Testis (tissue), 3 donors: ENCODE data around the gene FAAH. TPM values are rescaled to one million over a fixed set of nuclear protein-coding genes. Genes with fewer than 3 reads are reported as not detected.
"Not testable (repeated sequence)": the region's sequence is repeated elsewhere in the genome, so short reads cannot be mapped to it uniquely, and the experiment has no call there.

Source experiments
- DNase-seq: peaks from one replicate; pipeline ENCODE4 v3.0.0-alpha.2; 2019
- H3K27ac ChIP-seq, 2 donors: fragments of 200-600 bp; sonication (generic); one replicate each; pipeline ENCODE4 v1.5.1; 2019
- H3K27me3 ChIP-seq: fragments of 200-600 bp; sonication (generic); one replicate; pipeline ENCODE4 v1.5.1; 2019
- H3K36me3 ChIP-seq: fragments of 200-600 bp; sonication (generic); one replicate; pipeline ENCODE4 v1.5.1; 2017; ENCODE audit warnings: low read depth; ENCODE audit errors: missing control alignments
- H3K4me1 ChIP-seq: fragments of 200-600 bp; sonication (generic); one replicate; pipeline ENCODE4 v1.5.1; 2019
- H3K4me3 ChIP-seq, 2 donors: fragments of 200-600 bp; sonication (generic); one replicate each; pipeline ENCODE4 v1.5.1; 2017 to 2019
- H3K9me3 ChIP-seq: fragments of 200-600 bp; sonication (generic); one replicate; pipeline ENCODE4 v1.5.1; 2017
- CTCF ChIP-seq, 3 experiments: fragments of 450-650 bp in 2 of 3; fragments of 200-600 bp in 1 of 3; sonication (generic) in 1 of 3; IDR thresholded peaks; one replicate each; pipeline ENCODE4 v1.5.1; 2016 to 2019; ENCODE audit warnings: antibody characterized with exemption in 3 of 3, mild to moderate bottlenecking in 2 of 3, moderate library complexity in 1 of 3
- POLR2A ChIP-seq: fragments of 450-650 bp; IDR thresholded peaks from one replicate; pipeline ENCODE4 v1.6.1; 2017; ENCODE audit warnings: antibody characterized with exemption, mild to moderate bottlenecking, moderate library complexity
- WGBS, 2 donors: methylation state at CpG; one replicate each; pipeline ENCODE4 v1.1.5; 2018; 5-methylcytosine and 5-hydroxymethylcytosine counted together
- intact Hi-C: fragments of 100-400 bp; cut with DNase I; formaldehyde crosslinking; loops from one replicate; pipeline ENCODE4 v1.15.1; 2023; ENCODE audit warnings: low total_unique reads
- polyA plus RNA-seq: library from polyadenylated mRNA; stranded (reverse); fragments of 350-450 nt; fragmentation: Illumina TruSeq; extraction: RNeasy Lipid Tissue Mini Kit (QIAGEN cat#74804); gene quantifications from one replicate; pipeline ENCODE4 v1.2.3, GENCODE V29; 2014; ENCODE audit warnings: low read depth, low replicate concordance; ENCODE audit not compliant: insufficient read depth
- total RNA-seq, 2 donors: library from RNA; depleted of rRNA; stranded (reverse); fragments of >200 nt; gene quantifications; one replicate each; pipeline ENCODE4 v1.2.3, GENCODE V29; 2016

The FAAH gene
- total and polyA plus RNA-seq, 3 donors from 2014 or later, result 55.8 to 113 (median 72.0) TPM

GRCh38 chr1:46362158-46362557, 32.0 kb upstream of the FAAH start:
- WGBS, 2 donors, result 89 to 95% methylated on average over 3 of the region's 3 CpGs
- Histone ChIP-seq H3K27me3 (no peaks in the 10 kb centered on the region), H3K9me3 (no peaks in the 10 kb centered on the region), H3K27ac (no peak overlapping the region), H3K4me1 (no peaks in the 10 kb centered on the region), H3K36me3 (no peaks in the 10 kb centered on the region), H3K4me3 (no peak overlapping the region)
- intact Hi-C loops, result no loop called here
- no peak for DNase-seq
- TF ChIP-seq CTCF (IDR thresholded peaks at IDR 0.05) (no peak), POLR2A (no peak)

GRCh38 chr1:46363121-46363520, 31.0 kb upstream of the FAAH start:
- H3K36me3 ChIP-seq, result no peaks in the 10 kb centered on the region
- no peak overlapping the region for H3K27ac ChIP-seq
- DNase-seq, result no peak
- no peaks in the 10 kb centered on the region for H3K27me3 ChIP-seq
- WGBS, 2 donors, result 95 to 99% methylated on average over 5 of the region's 5 CpGs
- no peaks in the 10 kb centered on the region for H3K9me3 ChIP-seq
- intact Hi-C loops, result no loop called here
- no peak for TF ChIP-seq POLR2A
- TF ChIP-seq CTCF (IDR thresholded peaks at IDR 0.05), result no peak
- H3K4me1 ChIP-seq, result no peaks in the 10 kb centered on the region
- no peak overlapping the region for H3K4me3 ChIP-seq

- H3K4me3 ChIP-seq, result no peak overlapping the region
- no peaks in the 10 kb centered on the region for H3K27me3 ChIP-seq
- no peaks in the 10 kb centered on the region for H3K9me3 ChIP-seq
- intact Hi-C loops, result no loop called here
- DNase-seq, result no peak
- H3K27ac ChIP-seq, result no peak overlapping the region
- no peaks in the 10 kb centered on the region for H3K36me3 ChIP-seq
- no peaks in the 10 kb centered on the region for H3K4me1 ChIP-seq
- TF ChIP-seq POLR2A (no peak), CTCF (IDR thresholded peaks at IDR 0.05) (no peak)
- WGBS, 2 donors, result 96 to 97% methylated on average over 5 of the region's 5 CpGs
Observed at GRCh38 chr1:46364612-46365011, 29.5 kb upstream of the FAAH start.

- DNase-seq, intact Hi-C loops, H3K27me3 ChIP-seq, H3K4me1 ChIP-seq, H3K27ac ChIP-seq, H3K36me3 ChIP-seq, H3K9me3 ChIP-seq, H3K4me3 ChIP-seq: not testable (repeated sequence)
- WGBS, 2 donors, result 92 to 94% methylated on average over 8 of the region's 8 CpGs
Observed at GRCh38 chr1:46365796-46366195, 28.3 kb upstream of the FAAH start.

GRCh38 chr1:46367072-46367471, 27.0 kb upstream of the FAAH start:
- DNase-seq, result no peak
- Histone ChIP-seq H3K36me3 (no peaks in the 10 kb centered on the region), H3K27ac (no peak overlapping the region), H3K4me3 (no peak overlapping the region), H3K9me3 (no peaks in the 10 kb centered on the region), H3K4me1 (no peaks in the 10 kb centered on the region), H3K27me3 (no peaks in the 10 kb centered on the region)
- WGBS, 2 donors, result 86 to 90% methylated on average over 3 of the region's 3 CpGs
- no peak for TF ChIP-seq POLR2A
- TF ChIP-seq CTCF (IDR thresholded peaks at IDR 0.05), result no peak
- intact Hi-C loops, result no loop called here

GRCh38 chr1:46367701-46368100, 26.4 kb upstream of the FAAH start:
- H3K27ac ChIP-seq, intact Hi-C loops, H3K4me3 ChIP-seq, H3K9me3 ChIP-seq, H3K36me3 ChIP-seq, H3K27me3 ChIP-seq, H3K4me1 ChIP-seq, DNase-seq: not testable (repeated sequence)
- WGBS, 2 donors, result 94 to 96% methylated on average over 8 of the region's 8 CpGs
